B cell (primary cell): ENCODE results near the gene RAD51B. TPM values are rescaled to one million over a fixed set of nuclear protein-coding genes. Genes with fewer than 3 reads are reported as not detected.
A peak's percentile ranks its signal among the peaks of the same experiment; 100 is the strongest.

ENCODE experiments used
- ATAC-seq: fragments of 200-7000 bp; cut with Tn5 transposase; one replicate; pipeline ENCODE4 v1.10.0; 2021; ENCODE audit warnings: low read depth, mild to moderate bottlenecking, moderate number of reproducible peaks, moderate library complexity
- CTCF ChIA-PET: fragments of 350-600 bp; sonication (Branson Sonifier 250); formaldehyde crosslinking; loops from one replicate; lab custom pipeline; 2021; ENCODE audit warnings: antibody characterized with exemption, inconsistent platforms; lab: Charles Lee
- POLR2A ChIA-PET: fragments of 350-600 bp; sonication (Branson Sonifier 250); formaldehyde crosslinking; loops from one replicate; lab custom pipeline; 2021; ENCODE audit warnings: antibody characterized with exemption; lab: Charles Lee
- DNase-seq: peaks from one replicate; pipeline ENCODE4 v3.0.0; 2013
- H2AFZ ChIP-seq: 2 replicates; pipeline ENCODE4 v1.6.1; 2012; ENCODE audit warnings: mild to moderate bottlenecking, low read depth, low read length; ENCODE audit not compliant: insufficient read depth, poor library complexity, severe bottlenecking
- H3K27ac ChIP-seq, 2 donors: 1 replicate in 1 of 2; 2 replicates in 1 of 2; pipeline ENCODE4 v1.5.1; 2012 to 2013; ENCODE audit warnings: low read length in 2 of 2, mild to moderate bottlenecking in 2 of 2, moderate library complexity in 1 of 2
- H3K27me3 ChIP-seq, 4 experiments: fragments of 200-600 bp in 1 of 4; sonication (generic) in 1 of 4; replicated peaks in 1 of 4; 1 replicate in 2 of 4; 2 replicates in 2 of 4; pipeline versions ENCODE4 v1.6.1 to v1.7.0; 2013 to 2016; ENCODE audit warnings: low read length in 3 of 4, mild to moderate bottlenecking in 2 of 4, mixed read lengths in 1 of 4, moderate library complexity in 1 of 4; ENCODE audit not compliant: insufficient read depth in 4 of 4, control insufficient read depth in 3 of 4; ENCODE audit errors: control extremely low read depth in 1 of 4
- H3K36me3 ChIP-seq, 2 experiments: replicated peaks in 1 of 2; 1 replicate in 1 of 2; 2 replicates in 1 of 2; pipeline versions ENCODE4 v1.6.1 to v1.7.1; 2013; ENCODE audit warnings: low read length in 1 of 2; ENCODE audit not compliant: insufficient read depth in 2 of 2, control insufficient read depth in 1 of 2; ENCODE audit errors: control extremely low read depth in 1 of 2, extremely low read depth in 1 of 2
- H3K4me1 ChIP-seq, 2 donors: fragments of 200-600 bp in 1 of 2; sonication (generic) in 1 of 2; 1 replicate in 1 of 2; 2 replicates in 1 of 2; pipeline versions ENCODE4 v1.5.1 to v1.6.1; 2013 to 2017; ENCODE audit warnings: low read length in 2 of 2; ENCODE audit not compliant: control insufficient read depth in 2 of 2, insufficient read depth in 2 of 2
- H3K4me2 ChIP-seq: replicated peaks from 2 replicates; pipeline ENCODE3; 2012; ENCODE audit warnings: mild to moderate bottlenecking, low read depth, low read length; ENCODE audit not compliant: poor library complexity, severe bottlenecking
- H3K4me3 ChIP-seq, 5 experiments: fragments of 200-600 bp in 1 of 5; sonication (generic) in 1 of 5; 1 replicate in 3 of 5; 2 replicates in 2 of 5; pipeline versions ENCODE4 v1.5.1 to v1.7.0; 2011 to 2016; ENCODE audit warnings: low read length in 4 of 5, mild to moderate bottlenecking in 4 of 5, low read depth in 2 of 5, control low read depth in 1 of 5, moderate library complexity in 1 of 5; ENCODE audit not compliant: insufficient read depth in 1 of 5; ENCODE audit errors: control extremely low read depth in 1 of 5, extremely low read depth in 1 of 5
- H3K79me2 ChIP-seq: fragments of 200-600 bp; sonication (generic); one replicate; pipeline ENCODE4 v1.6.0; 2016; ENCODE audit warnings: low read length; ENCODE audit not compliant: control insufficient read depth, insufficient read depth
- H3K9ac ChIP-seq: fragments of 200-600 bp; sonication (generic); 2 replicates; pipeline ENCODE4 v1.6.1; 2017; ENCODE audit warnings: mild to moderate bottlenecking, low read length, moderate library complexity
- H3K9me3 ChIP-seq, 3 donors: one replicate each; pipeline versions ENCODE4 v1.6.1 to v1.7.1; 2013; ENCODE audit warnings: low read length in 2 of 3; ENCODE audit not compliant: control insufficient read depth in 2 of 3, insufficient read depth in 1 of 3; ENCODE audit errors: control extremely low read depth in 1 of 3
- H4K20me1 ChIP-seq: 2 replicates; pipeline ENCODE4 v1.6.0; 2012; ENCODE audit warnings: mild to moderate bottlenecking, low read length; ENCODE audit not compliant: insufficient read depth, control insufficient read depth, poor library complexity, severe bottlenecking
- H3K27ac Mint-ChIP-seq: one replicate; pipeline ENCODE4 v1.8.0; 2021; ENCODE audit warnings: mixed read lengths
- H3K27me3 Mint-ChIP-seq: one replicate; pipeline ENCODE4 v1.8.0; 2021; ENCODE audit warnings: mixed read lengths
- H3K4me1 Mint-ChIP-seq: one replicate; pipeline ENCODE4 v1.8.0; 2021; ENCODE audit warnings: mixed read lengths
- H3K4me3 Mint-ChIP-seq: one replicate; pipeline ENCODE4 v1.8.0; 2021; ENCODE audit warnings: mixed read lengths
- H3K9me3 Mint-ChIP-seq: one replicate; pipeline ENCODE4 v1.8.0; 2022; ENCODE audit warnings: mixed read lengths; ENCODE audit not compliant: insufficient read depth
- CTCF ChIP-seq: fragments of 200-600 bp; IDR thresholded peaks from one replicate; pipeline ENCODE4 v1.8.0; 2022; ENCODE audit warnings: antibody characterized with exemption, mild to moderate bottlenecking
- EZH2 ChIP-seq: IDR thresholded peaks from 2 replicates; pipeline ENCODE4 v1.6.1; 2012; ENCODE audit warnings: borderline replicate concordance, low read depth, mild to moderate bottlenecking, moderate library complexity, low read length; ENCODE audit not compliant: insufficient read depth, poor library complexity, severe bottlenecking
- WGBS: methylation state at CpG from one replicate; pipeline ENCODE4 v1.1.5; 2013; ENCODE audit warnings: missing lambda C conversion rate; ENCODE audit not compliant: insufficient coverage; 5-methylcytosine and 5-hydroxymethylcytosine counted together
- intact Hi-C: fragments of 100-400 bp; cut with micrococcal nuclease; formaldehyde crosslinking; loops from one replicate; pipeline ENCODE4 v1.10.0; 2022
- polyA plus RNA-seq: library from polyadenylated mRNA; depleted of rRNA; stranded (reverse); fragments of >200 nt; gene quantifications from 2 replicates; pipeline ENCODE4 v1.2.3, GENCODE V29; 2012
- total RNA-seq, 2 donors: library from RNA; stranded (reverse); fragments of 120-200 nt in 1 of 2; gene quantifications; 1 replicate in 1 of 2; 2 replicates in 1 of 2; pipeline versions ENCODE4 v1.2.3 to v1.2.4, GENCODE V29; 2013 to 2022

RAD51B gene
- total and polyA plus RNA-seq, 2 donors (not counting 1 experiment from before 2014, with no cell fraction given), result 6.5 to 60.6 TPM

DNA sequence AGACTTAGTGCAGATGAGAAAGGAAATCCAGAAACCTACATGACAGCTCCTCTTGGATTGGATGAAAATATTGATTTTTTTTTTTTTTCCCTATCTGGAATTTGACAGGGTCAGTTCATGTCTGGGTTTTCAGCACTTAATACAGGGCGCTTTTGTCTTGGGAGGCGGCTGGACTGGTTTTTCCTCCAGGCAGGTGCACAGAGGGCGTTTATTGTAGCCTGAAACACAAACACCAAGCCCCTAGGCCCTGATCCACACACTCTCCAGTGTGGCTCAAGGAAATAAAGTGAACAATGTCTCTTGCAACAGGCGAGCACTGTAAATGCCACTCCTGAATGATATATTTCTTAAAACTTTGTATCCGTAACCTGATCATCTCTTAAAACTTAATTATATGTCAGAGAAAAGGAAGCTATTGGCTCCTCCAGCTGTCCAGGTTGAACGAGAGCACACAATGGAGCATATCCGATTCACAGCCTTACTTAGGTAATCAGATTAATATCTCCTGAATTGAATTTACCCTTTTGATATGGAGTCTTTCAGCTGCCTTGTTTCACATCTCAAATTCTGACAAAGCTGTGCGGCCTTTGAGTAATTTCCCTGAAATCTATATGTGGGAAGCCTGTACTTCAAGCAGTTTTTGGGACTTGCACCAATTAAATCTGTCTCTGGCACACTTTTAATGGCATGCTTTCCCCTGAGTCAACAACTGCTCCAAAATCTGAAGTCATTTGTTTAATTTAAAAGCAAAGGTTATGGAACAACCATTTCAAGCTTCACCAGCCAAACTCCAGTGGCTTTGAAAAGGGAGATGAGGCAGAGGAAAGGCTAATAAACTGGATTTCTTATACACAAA is 487.6 kb downstream of the RAD51B start:
- Mint-ChIP-seq H3K27me3 (no peaks in the 10 kb centered on the region), H3K4me1 (peaks cover 63% of the 10 kb centered on the region), H3K9me3 (peaks cover 5% of the 10 kb centered on the region), H3K27ac (peak overlapping the region; percentile 59), H3K4me3 (peak overlapping the region; percentile 52)
- H3K4me1 ChIP-seq, result peaks cover 53 to 55% of the 10 kb centered on the region in 2 donors
- H4K20me1 ChIP-seq, result no peaks in the 10 kb centered on the region
- H3K27ac ChIP-seq, result peak overlapping the region in 1 of 2 donors; percentile 37
- no peaks in the 10 kb centered on the region for H3K36me3 ChIP-seq
- H3K9me3 ChIP-seq, result peaks cover 0 to 3% (median 0%) of the 10 kb centered on the region in 3 donors
- WGBS, result 100% methylated on average over 3 of the region's 8 CpGs
- no peak overlapping the region for H3K4me3 ChIP-seq
- CTCF ChIA-PET, result interaction anchor here (0.9 to 1.7 kb wide), 5 partner anchors 10 to 60 kb away, joined by 3 to 9 read pairs (median 4); no protein-coding TSS in a partner anchor
- TF ChIP-seq CTCF (no peak), EZH2 (no peak)
- peak overlapping the region; percentile 46 for H3K4me2 ChIP-seq
- intact Hi-C loops, result loop anchor here (2.0 to 5.0 kb wide), 2 partner anchors 14 to 35 kb away; no protein-coding TSS in a partner anchor
- POLR2A ChIA-PET, result interaction anchor here (1.0 to 1.4 kb wide), 3 partner anchors 22 to 378 kb away, joined by 3 to 4 read pairs (median 4); no protein-coding TSS in a partner anchor
- H3K9ac ChIP-seq, result no peak overlapping the region
- H3K27me3 ChIP-seq, result no peaks in the 10 kb centered on the region
- ATAC-seq (no peak), DNase-seq (no peak)
- H3K79me2 ChIP-seq, result no peaks in the 10 kb centered on the region
- no peak overlapping the region for H2AFZ ChIP-seq

DNA sequence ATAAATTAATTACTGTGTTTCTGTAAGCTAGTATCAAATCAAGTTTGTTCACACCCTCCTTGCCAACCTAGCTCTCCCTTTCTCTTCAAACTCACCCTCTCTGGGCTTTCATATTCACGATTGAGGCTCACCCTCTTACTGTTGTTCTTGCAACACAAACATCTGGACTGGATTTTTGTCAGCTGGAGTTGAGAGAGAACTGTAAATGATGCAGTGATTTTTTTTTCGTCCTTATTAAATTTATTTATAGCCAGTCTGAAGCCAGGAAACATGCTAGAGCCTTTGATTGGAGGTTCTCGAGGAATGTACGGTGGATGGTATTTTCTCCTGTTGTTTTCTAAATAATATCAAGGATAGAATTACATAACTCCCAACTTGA is 488.2 kb downstream of the RAD51B start:
- peaks cover 2% of the 10 kb centered on the region for H3K9me3 Mint-ChIP-seq
- Histone ChIP-seq H3K9ac (no peak overlapping the region), H3K27ac (no peak overlapping the region), H3K79me2 (no peaks in the 10 kb centered on the region), H3K4me2 (no peak overlapping the region), H4K20me1 (no peaks in the 10 kb centered on the region), H3K4me1 (peaks cover 59 to 61% of the 10 kb centered on the region in 2 donors), H2AFZ (no peak overlapping the region), H3K27me3 (no peaks in the 10 kb centered on the region), H3K9me3 (no peaks in the 10 kb centered on the region), H3K36me3 (no peaks in the 10 kb centered on the region), H3K4me3 (no peak overlapping the region)
- TF ChIP-seq CTCF (no peak), EZH2 (no peak)
- no peak overlapping the region for H3K27ac Mint-ChIP-seq
- no CpG with 5 or more reads among the region's 4 CpGs for WGBS
- H3K4me3 Mint-ChIP-seq, result no peak overlapping the region
- ATAC-seq, result no peak
- ChIA-PET CTCF (interaction anchor here (1.3 to 1.8 kb wide), 2 partner anchors 24 to 67 kb away, joined by 3 to 5 read pairs; no protein-coding TSS in a partner anchor), POLR2A (interaction anchor here (1.0 kb wide), 1 partner anchor 58 kb away, joined by 3 read pairs; no protein-coding TSS in a partner anchor)
- no peak for DNase-seq
- intact Hi-C loops, result loop anchor here (2.0 to 5.0 kb wide), 3 partner anchors 15 to 35 kb away; no protein-coding TSS in a partner anchor
- H3K4me1 Mint-ChIP-seq, result peaks cover 67% of the 10 kb centered on the region
- no peaks in the 10 kb centered on the region for H3K27me3 Mint-ChIP-seq
